ENCODE results near the gene HTR3C. TPM values are rescaled to one million over a fixed set of nuclear protein-coding genes. Genes with fewer than 3 reads are reported as not detected.

Gene HTR3C
- total RNA-seq, 1 donor from 2014 or later: not detected

GRCh38 chr3:184011230-184011876 is 41.5 kb upstream of the HTR3C start:
- Histone ChIP-seq H3K27ac (no peak overlapping the region), H3K36me3 (peaks cover 10 to 20% of the 10 kb centered on the region in 2 donors), H3K4me3 (no peak overlapping the region), H3K4me1 (peaks cover 0 to 2% of the 10 kb centered on the region in 2 donors), H3K27me3 (no peaks in the 10 kb centered on the region), H3K9me3 (no peaks in the 10 kb centered on the region)
- TF ChIP-seq CTCF (IDR thresholded peaks at IDR 0.05): no peak
- DNase-seq (ENCODE audit: low spot score in 2 of 2): no peak
- intact Hi-C loops (cut with DNase I): loop anchor here (10.0 kb wide), 1 partner anchor 803 kb away; the partner anchor contains the start of gene VPS8

- no peak for DNase-seq (ENCODE audit: low spot score in 2 of 2)
- H3K4me1 ChIP-seq: peaks cover 0 to 4% of the 10 kb centered on the region in 2 donors
- intact Hi-C loops (cut with DNase I): loop anchor here (10.0 kb wide), 1 partner anchor 803 kb away; the partner anchor contains the start of gene VPS8
- H3K27me3 ChIP-seq: no peaks in the 10 kb centered on the region
- H3K27ac ChIP-seq: no peak overlapping the region
- no peak for TF ChIP-seq CTCF (IDR thresholded peaks at IDR 0.05)
- no peak overlapping the region for H3K4me3 ChIP-seq
- H3K36me3 ChIP-seq: peaks cover 10 to 20% of the 10 kb centered on the region in 2 donors
- H3K9me3 ChIP-seq: no peaks in the 10 kb centered on the region
Observed at GRCh38 chr3:184011937-184012889, 40.6 kb upstream of the HTR3C start.

GRCh38 chr3:184015381-184016019 is 37.3 kb upstream of the HTR3C start:
- H3K4me3 ChIP-seq: no peak overlapping the region
- DNase-seq (ENCODE audit: low spot score in 2 of 2): no peak
- intact Hi-C loops (cut with DNase I): loop anchor here (2.0 to 10.0 kb wide), 9 partner anchors 119 to 918 kb away; partner anchors contain the start of genes ABCF3, CLCN2, DVL3 and EIF2B5
- peaks cover 5 to 14% of the 10 kb centered on the region in 2 donors for H3K36me3 ChIP-seq
- no peak overlapping the region for H3K27ac ChIP-seq
- no peaks in the 10 kb centered on the region for H3K9me3 ChIP-seq
- H3K27me3 ChIP-seq: no peaks in the 10 kb centered on the region
- no peak for TF ChIP-seq CTCF (IDR thresholded peaks at IDR 0.05)
- H3K4me1 ChIP-seq: peaks cover 0 to 4% of the 10 kb centered on the region in 2 donors

GRCh38 chr3:184016169-184016570 is 36.7 kb upstream of the HTR3C start:
- intact Hi-C loops (cut with DNase I): loop anchor here (2.0 to 10.0 kb wide), 9 partner anchors 119 to 919 kb away; partner anchors contain the start of genes ABCF3, CLCN2, DVL3 and EIF2B5
- Histone ChIP-seq H3K27me3 (no peaks in the 10 kb centered on the region), H3K36me3 (peaks cover 5 to 14% of the 10 kb centered on the region in 2 donors), H3K9me3 (no peaks in the 10 kb centered on the region), H3K4me3 (peak overlapping the region; percentile 88 to 98), H3K4me1 (peaks cover 0 to 4% of the 10 kb centered on the region in 2 donors), H3K27ac (no peak overlapping the region)
- no peak for DNase-seq (ENCODE audit: low spot score in 2 of 2)
- TF ChIP-seq CTCF (IDR thresholded peaks at IDR 0.05): no peak

Measured in ascending aorta (tissue), 2 donors.